NOMO-1 (cell line): ENCODE results near the gene PYROXD2.
"Not testable (repeated sequence)": the region's sequence is repeated elsewhere in the genome, so short reads cannot be mapped to it uniquely, and the experiment has no call there.

Experiments used
- DNase-seq, 2 experiments: peaks; one replicate each; lab custom pipeline; 2025; ENCODE audit not compliant: unreplicated experiment in 2 of 2; lab: John Stamatoyannopoulos, UW

PYROXD2 gene

GRCh38 chr10:98396096-98397063 lies 18.6 kb downstream of the PYROXD2 start:
- DNase-seq, result no peak

- DNase-seq, result no peak
These were observed 20.0 kb downstream of the PYROXD2 start for GRCh38 chr10:98394851-98395440.

GRCh38 chr10:98391578-98391991 lies 23.4 kb downstream of the PYROXD2 start:
- peak in 1 of 2 experiments; percentile 22 for DNase-seq

- DNase-seq, result peak; percentile 35 to 70
These were observed 23.9 kb downstream of the PYROXD2 start for GRCh38 chr10:98391065-98391464.

- no peak for DNase-seq
These were observed 24.6 kb downstream of the PYROXD2 start for GRCh38 chr10:98390406-98390805.

- no peak for DNase-seq
These were observed 25.6 kb downstream of the PYROXD2 start for GRCh38 chr10:98389398-98389797.

GRCh38 chr10:98388101-98388655 lies 26.8 kb downstream of the PYROXD2 start:
- no peak for DNase-seq

GRCh38 chr10:98384531-98385133 lies 30.4 kb downstream of the PYROXD2 start:
- DNase-seq, result peak in 1 of 2 experiments; percentile 5

- no peak for DNase-seq
These were observed 31.1 kb downstream of the PYROXD2 start for GRCh38 chr10:98383869-98384268.

GRCh38 chr10:98383134-98383667 lies 31.8 kb downstream of the PYROXD2 start:
- DNase-seq, result not testable (repeated sequence)

- no peak for DNase-seq
These were observed 32.3 kb downstream of the PYROXD2 start for GRCh38 chr10:98382691-98383101.

GRCh38 chr10:98380493-98381339 lies 34.3 kb downstream of the PYROXD2 start:
- DNase-seq, result no peak

- no peak for DNase-seq
These were observed 36.3 kb downstream of the PYROXD2 start for GRCh38 chr10:98378722-98379121.

- no peak for DNase-seq
These were observed 37.4 kb downstream of the PYROXD2 start for GRCh38 chr10:98377536-98377935.

GRCh38 chr10:98377001-98377400 lies 38.0 kb downstream of the PYROXD2 start:
- DNase-seq, result no peak

- DNase-seq, result no peak
These were observed 38.5 kb downstream of the PYROXD2 start for GRCh38 chr10:98376485-98376884.

- DNase-seq, result no peak
These were observed 40.6 kb downstream of the PYROXD2 start for GRCh38 chr10:98374217-98374985.

- DNase-seq, result no peak
These were observed 41.5 kb downstream of the PYROXD2 start for GRCh38 chr10:98373260-98374040.
